Measurements from ENCODE around the gene DOCK2. TPM values are rescaled to one million over a fixed set of nuclear protein-coding genes. Genes with fewer than 3 reads are reported as not detected.

DOCK2 gene
- total and polyA plus RNA-seq, 2 of the 8 experiments (the other 6 are each of a cell fraction or from before 2014, with no cell fraction given): 3.9 to 5.7 TPM

DNA sequence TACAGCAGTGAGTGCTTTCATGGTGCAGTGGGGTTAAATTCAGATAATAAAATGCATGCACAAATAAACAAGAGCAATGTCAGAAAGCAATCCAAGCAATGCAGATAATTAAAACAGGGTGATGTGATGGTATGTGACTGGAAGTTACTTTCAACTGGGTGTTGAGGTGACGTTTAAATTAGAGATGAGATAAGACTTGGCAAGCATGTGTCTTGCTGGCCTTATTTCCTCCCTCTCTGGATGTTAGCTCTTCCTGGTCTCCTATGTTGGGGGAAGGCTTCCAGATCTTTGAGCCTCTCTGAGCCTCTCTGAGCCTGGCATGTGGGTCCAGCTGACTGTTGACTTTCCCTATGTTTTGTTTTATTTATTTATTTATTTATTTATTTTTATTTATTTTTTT, 54.4 kb downstream of the DOCK2 start:
- Histone ChIP-seq H4K5ac (ENCODE audit: insufficient read length, low read depth, low read length) (no peak overlapping the region), H3K4ac (replicated peaks; ENCODE audit: insufficient read length, low read depth, low read length) (no peak overlapping the region), H2BK120ac (replicated peaks; ENCODE audit: low read depth, low read length) (no peak overlapping the region), H2AFZ (ENCODE audit: low read length) (no peak overlapping the region), H3K9me3 (ENCODE audit: insufficient read depth in 2 of 2, low read depth in 1 of 2, low read length in 1 of 2) (no peaks in the 10 kb centered on the region), H3K27me3 (replicated peaks in 1 of 4; ENCODE audit: control insufficient read depth in 3 of 4, extremely low read depth in 1 of 4, insufficient read depth in 3 of 4, low read length in 3 of 4) (no peaks in the 10 kb centered on the region), H4K20me1 (replicated peaks in 1 of 2; ENCODE audit: control insufficient read depth in 1 of 2, insufficient read depth in 2 of 2, low read length in 2 of 2) (peaks cover 0 to 1% of the 10 kb centered on the region in 2 experiments), H3K4me2 (ENCODE audit: insufficient read depth in 1 of 2, low read depth in 2 of 2, low read length in 2 of 2) (no peak overlapping the region), H2BK15ac (ENCODE audit: low read length) (no peak overlapping the region), H3K79me1 (ENCODE audit: low read depth, low read length) (no peaks in the 10 kb centered on the region; the same call in 1 of the 2 replicates), H3K4me1 (replicated peaks in 1 of 4; ENCODE audit: control insufficient read depth in 3 of 4, insufficient read depth in 4 of 4, low read length in 3 of 4) (no peaks in the 10 kb centered on the region), H3K4me3 (ENCODE audit: extremely low read depth in 1 of 4, insufficient read depth in 2 of 4, low read depth in 3 of 4, low read length in 4 of 4) (no peak overlapping the region), H2BK20ac (ENCODE audit: low read length) (no peak overlapping the region), H2BK12ac (ENCODE audit: low read depth, low read length) (no peak overlapping the region), H2AK5ac (ENCODE audit: low read depth, low read length) (no peak overlapping the region), H3K79me2 (ENCODE audit: control insufficient read depth in 1 of 2, insufficient read depth in 2 of 2, low read length in 2 of 2) (no peaks in the 10 kb centered on the region), H3K9ac (replicated peaks in 1 of 4; ENCODE audit: extremely low read depth in 1 of 4, low read depth in 3 of 4, low read length in 3 of 4) (no peak overlapping the region), H3K18ac (ENCODE audit: extremely low read depth, low read length) (no peak overlapping the region), H2BK5ac (ENCODE audit: low read depth, low read length) (no peak overlapping the region), H3K23ac (ENCODE audit: insufficient read length) (no peak overlapping the region), H3K56ac (replicated peaks; ENCODE audit: insufficient read length, low read depth, low read length) (no peak overlapping the region), H4K8ac (ENCODE audit: extremely low read depth, insufficient read depth, low read length) (no peak overlapping the region), H3K14ac (ENCODE audit: insufficient read length) (no peak overlapping the region), H4K91ac (replicated peaks; ENCODE audit: insufficient read length, low read length) (no peak overlapping the region), H3K23me2 (ENCODE audit: low read depth, low read length) (peaks cover 3% of the 10 kb centered on the region; the same call in 1 of the 2 replicates), H3K27ac (ENCODE audit: low read depth, low read length) (no peak overlapping the region), H3K36me3 (ENCODE audit: control insufficient read depth in 2 of 4, insufficient read depth in 4 of 4, low read length in 3 of 4) (no peaks in the 10 kb centered on the region)
- DNase-seq (ENCODE audit: low read depth in 1 of 2, low spot score in 2 of 2) (no peak), FAIRE-seq (no peak)
- WGBS, 2 experiments (ENCODE audit: extremely low coverage in 1 of 2, insufficient coverage in 1 of 2, insufficient read length in 1 of 2, insufficient replicate concordance in 2 of 2, low coverage in 1 of 2, low lambda C conversion rate in 2 of 2, missing lambda C conversion rate in 1 of 2): 97% methylated on average over 1 of the region's 1 CpG; no CpG with 5 or more reads in 1 of the 2 experiments
- CTCF ChIA-PET (ENCODE audit: partially characterized antibody): no interaction called here
- POLR2A ChIA-PET (ENCODE audit: partially characterized antibody): no interaction called here
- TF ChIP-seq, protein P1, sequence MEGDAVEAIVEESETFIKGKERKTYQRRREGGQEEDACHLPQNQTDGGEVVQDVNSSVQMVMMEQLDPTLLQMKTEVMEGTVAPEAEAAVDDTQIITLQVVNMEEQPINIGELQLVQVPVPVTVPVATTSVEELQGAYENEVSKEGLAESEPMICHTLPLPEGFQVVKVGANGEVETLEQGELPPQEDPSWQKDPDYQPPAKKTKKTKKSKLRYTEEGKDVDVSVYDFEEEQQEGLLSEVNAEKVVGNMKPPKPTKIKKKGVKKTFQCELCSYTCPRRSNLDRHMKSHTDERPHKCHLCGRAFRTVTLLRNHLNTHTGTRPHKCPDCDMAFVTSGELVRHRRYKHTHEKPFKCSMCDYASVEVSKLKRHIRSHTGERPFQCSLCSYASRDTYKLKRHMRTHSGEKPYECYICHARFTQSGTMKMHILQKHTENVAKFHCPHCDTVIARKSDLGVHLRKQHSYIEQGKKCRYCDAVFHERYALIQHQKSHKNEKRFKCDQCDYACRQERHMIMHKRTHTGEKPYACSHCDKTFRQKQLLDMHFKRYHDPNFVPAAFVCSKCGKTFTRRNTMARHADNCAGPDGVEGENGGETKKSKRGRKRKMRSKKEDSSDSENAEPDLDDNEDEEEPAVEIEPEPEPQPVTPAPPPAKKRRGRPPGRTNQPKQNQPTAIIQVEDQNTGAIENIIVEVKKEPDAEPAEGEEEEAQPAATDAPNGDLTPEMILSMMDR (IDR thresholded peaks at IDR 0.05; ENCODE audit: control extremely low read depth in 1 of 3, insufficient read depth in 1 of 3, low read depth in 1 of 3, low read length in 3 of 3): no peak
- no peak for TF ChIP-seq EGR1 (IDR thresholded peaks at IDR 0.05; ENCODE audit: borderline replicate concordance, low read depth, low read length)
- no peak for TF ChIP-seq TEAD4 (IDR thresholded peaks at IDR 0.05; ENCODE audit: low read depth, low read length)
